ENCODE data around the gene MUC4.

DNA sequence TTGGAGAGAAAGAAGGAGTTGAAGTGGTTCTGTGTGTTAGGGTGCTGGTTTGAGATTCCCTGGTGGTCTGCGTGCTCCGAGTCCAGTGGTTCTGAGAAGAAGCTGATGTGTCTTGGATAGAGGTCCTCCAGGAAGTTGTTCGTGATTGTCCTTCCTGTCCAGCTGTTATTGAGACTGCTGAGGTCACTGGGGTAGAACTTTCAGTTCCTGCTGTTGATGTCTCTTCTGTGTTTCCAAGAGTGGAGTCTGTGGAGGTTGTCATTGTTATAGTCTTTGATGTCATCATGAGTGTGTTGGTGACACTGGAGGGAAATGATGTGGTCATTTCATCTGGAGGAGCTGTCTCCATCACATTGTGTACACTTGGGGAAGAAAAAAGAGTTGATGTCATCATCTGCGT is 20.8 kb downstream of the MUC4 start:
- TF ChIP-seq EZH2phosphoT487 (IDR thresholded peaks at IDR 0.05; ENCODE audit: insufficient read depth, low read depth) (no peak), EZH2 (IDR thresholded peaks at IDR 0.05; ENCODE audit: insufficient read depth, poor library complexity, severe bottlenecking) (no peak)
